ENCODE data around the gene EREG. TPM values are rescaled to one million over a fixed set of nuclear protein-coding genes. Genes with fewer than 3 reads are reported as not detected.

Gene EREG
- total RNA-seq, 1 experiment from 2014 or later = 498 TPM

DNA sequence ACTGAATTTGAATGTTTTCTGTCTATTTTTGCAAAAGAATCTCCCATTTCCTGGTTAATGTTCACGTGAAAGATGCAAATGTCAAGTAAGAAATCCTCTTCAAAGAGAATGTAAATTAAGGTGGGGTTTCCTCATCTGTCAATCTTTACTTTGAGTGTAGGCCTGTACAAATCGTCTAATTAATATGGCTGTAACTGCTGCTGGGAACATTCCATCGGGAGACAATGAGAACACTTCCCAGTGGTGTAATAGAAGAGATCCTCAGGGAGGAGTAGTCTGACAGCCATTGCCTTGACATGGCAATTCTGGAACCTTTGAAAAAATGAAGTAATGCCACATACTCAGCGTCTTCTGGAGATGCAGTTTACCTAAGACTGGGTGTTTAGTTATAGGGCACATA is 3.7 kb downstream of the EREG start:
- ChIA-PET CTCF (no interaction called here), RAD21 (ENCODE audit: low non-redundant PET in 1 of 2, low total read pairs in 2 of 2, uncharacterized antibody in 2 of 2, unreplicated experiment in 2 of 2) (interaction anchor here in 1 of 2 experiments (0.6 kb wide), 1 partner anchor 9 kb away, joined by 5 read pairs; no protein-coding TSS in a partner anchor)
- peaks cover 7 to 47% of the 10 kb centered on the region in 2 experiments; a peak in 3 of 4 replicates for H3K36me3 ChIP-seq (ENCODE audit: control insufficient read depth in 1 of 2, insufficient read depth in 2 of 2, low read length in 2 of 2)

DNA sequence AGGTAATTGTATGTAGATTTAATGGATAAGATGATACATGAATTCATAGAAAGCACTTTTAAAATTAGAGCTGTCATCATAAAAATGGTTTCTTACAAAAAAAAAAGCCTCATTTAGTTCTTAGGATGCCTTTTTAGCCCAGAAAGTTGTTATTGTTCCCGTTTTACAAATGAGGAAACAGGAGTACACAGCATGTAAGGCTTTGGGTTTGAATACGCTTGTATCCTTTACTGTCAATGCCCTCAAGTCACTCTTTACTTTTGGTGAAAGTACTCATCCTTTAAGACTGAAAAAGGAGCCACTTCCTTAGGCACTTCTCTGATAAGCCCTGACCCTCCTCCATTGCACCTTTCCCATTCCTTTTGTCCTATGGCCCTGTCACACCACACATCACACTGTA is 4.9 kb downstream of the EREG start:
- intact Hi-C loops (cut with micrococcal nuclease) = loop anchor here (5.0 kb wide), 2 partner anchors 77 to 422 kb away; partner anchors contain the start of genes AREG and BTC
- Histone ChIP-seq H3K79me2 (ENCODE audit: insufficient read depth, low read length) (peaks cover 100% of the 10 kb centered on the region), H2AFZ (ENCODE audit: low read depth, low read length, poor library complexity, severe bottlenecking) (no peak overlapping the region), H3K4me1 (ENCODE audit: control insufficient read depth in 1 of 2, insufficient read depth in 2 of 2, low read length in 2 of 2) (peaks cover 76 to 93% of the 10 kb centered on the region in 2 experiments), H3K9ac (ENCODE audit: low read length) (peak overlapping the region; percentile 94), H3K4me2 (ENCODE audit: low read length) (peak overlapping the region; percentile 84), H3K36me3 (ENCODE audit: control insufficient read depth in 1 of 2, insufficient read depth in 2 of 2, low read length in 2 of 2) (peaks cover 7 to 53% of the 10 kb centered on the region in 2 experiments; a peak in 3 of 4 replicates), H3K27ac (ENCODE audit: low read depth, low read length) (peak overlapping the region; percentile 94), H3K9me3 (ENCODE audit: control insufficient read depth in 1 of 2, insufficient read depth in 1 of 2, low read depth in 1 of 2, low read length in 2 of 2) (no peaks in the 10 kb centered on the region), H3K4me3 (replicated peaks in 1 of 2; ENCODE audit: low read depth in 1 of 2, low read length in 2 of 2) (no peak overlapping the region; a peak in 1 of 4 replicates), H4K20me1 (ENCODE audit: insufficient read depth) (peaks cover 8% of the 10 kb centered on the region; the same call in 1 of the 2 replicates), H3K27me3 (ENCODE audit: insufficient read depth, low read length) (no peaks in the 10 kb centered on the region), H3K9me2 (ENCODE audit: insufficient read depth) (no peaks in the 10 kb centered on the region)
- ChIA-PET CTCF (interaction anchor here (0.8 to 2.0 kb wide), 4 partner anchors 11 to 306 kb away, joined by 3 to 4 read pairs (median 3); no protein-coding TSS in a partner anchor), RAD21 (ENCODE audit: low non-redundant PET in 1 of 2, low total read pairs in 2 of 2, uncharacterized antibody in 2 of 2, unreplicated experiment in 2 of 2) (no interaction called here), POLR2A (interaction anchor here (0.6 to 3.5 kb wide), 12 partner anchors 9 to 306 kb away, joined by 3 to 17 read pairs (median 5); partner anchors contain the start of gene AREG)
- no peak for DNase-seq (ENCODE audit: low read depth, low spot score)
- no peak for TF ChIP-seq SP1 (IDR thresholded peaks at IDR 0.05; ENCODE audit: low read depth)
- peak; percentile 77 for TF ChIP-seq POLR2AphosphoS5 (IDR thresholded peaks at IDR 0.05; ENCODE audit: low read depth, low read length)
- TF ChIP-seq, protein P1, sequence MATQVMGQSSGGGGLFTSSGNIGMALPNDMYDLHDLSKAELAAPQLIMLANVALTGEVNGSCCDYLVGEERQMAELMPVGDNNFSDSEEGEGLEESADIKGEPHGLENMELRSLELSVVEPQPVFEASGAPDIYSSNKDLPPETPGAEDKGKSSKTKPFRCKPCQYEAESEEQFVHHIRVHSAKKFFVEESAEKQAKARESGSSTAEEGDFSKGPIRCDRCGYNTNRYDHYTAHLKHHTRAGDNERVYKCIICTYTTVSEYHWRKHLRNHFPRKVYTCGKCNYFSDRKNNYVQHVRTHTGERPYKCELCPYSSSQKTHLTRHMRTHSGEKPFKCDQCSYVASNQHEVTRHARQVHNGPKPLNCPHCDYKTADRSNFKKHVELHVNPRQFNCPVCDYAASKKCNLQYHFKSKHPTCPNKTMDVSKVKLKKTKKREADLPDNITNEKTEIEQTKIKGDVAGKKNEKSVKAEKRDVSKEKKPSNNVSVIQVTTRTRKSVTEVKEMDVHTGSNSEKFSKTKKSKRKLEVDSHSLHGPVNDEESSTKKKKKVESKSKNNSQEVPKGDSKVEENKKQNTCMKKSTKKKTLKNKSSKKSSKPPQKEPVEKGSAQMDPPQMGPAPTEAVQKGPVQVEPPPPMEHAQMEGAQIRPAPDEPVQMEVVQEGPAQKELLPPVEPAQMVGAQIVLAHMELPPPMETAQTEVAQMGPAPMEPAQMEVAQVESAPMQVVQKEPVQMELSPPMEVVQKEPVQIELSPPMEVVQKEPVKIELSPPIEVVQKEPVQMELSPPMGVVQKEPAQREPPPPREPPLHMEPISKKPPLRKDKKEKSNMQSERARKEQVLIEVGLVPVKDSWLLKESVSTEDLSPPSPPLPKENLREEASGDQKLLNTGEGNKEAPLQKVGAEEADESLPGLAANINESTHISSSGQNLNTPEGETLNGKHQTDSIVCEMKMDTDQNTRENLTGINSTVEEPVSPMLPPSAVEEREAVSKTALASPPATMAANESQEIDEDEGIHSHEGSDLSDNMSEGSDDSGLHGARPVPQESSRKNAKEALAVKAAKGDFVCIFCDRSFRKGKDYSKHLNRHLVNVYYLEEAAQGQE (IDR thresholded peaks at IDR 0.05; ENCODE audit: low read depth) = no peak
- no peak for TF ChIP-seq POLR2A (IDR thresholded peaks at IDR 0.05; ENCODE audit: borderline replicate concordance, extremely low read depth, insufficient read depth, insufficient read length)
- TF ChIP-seq, protein P2, sequence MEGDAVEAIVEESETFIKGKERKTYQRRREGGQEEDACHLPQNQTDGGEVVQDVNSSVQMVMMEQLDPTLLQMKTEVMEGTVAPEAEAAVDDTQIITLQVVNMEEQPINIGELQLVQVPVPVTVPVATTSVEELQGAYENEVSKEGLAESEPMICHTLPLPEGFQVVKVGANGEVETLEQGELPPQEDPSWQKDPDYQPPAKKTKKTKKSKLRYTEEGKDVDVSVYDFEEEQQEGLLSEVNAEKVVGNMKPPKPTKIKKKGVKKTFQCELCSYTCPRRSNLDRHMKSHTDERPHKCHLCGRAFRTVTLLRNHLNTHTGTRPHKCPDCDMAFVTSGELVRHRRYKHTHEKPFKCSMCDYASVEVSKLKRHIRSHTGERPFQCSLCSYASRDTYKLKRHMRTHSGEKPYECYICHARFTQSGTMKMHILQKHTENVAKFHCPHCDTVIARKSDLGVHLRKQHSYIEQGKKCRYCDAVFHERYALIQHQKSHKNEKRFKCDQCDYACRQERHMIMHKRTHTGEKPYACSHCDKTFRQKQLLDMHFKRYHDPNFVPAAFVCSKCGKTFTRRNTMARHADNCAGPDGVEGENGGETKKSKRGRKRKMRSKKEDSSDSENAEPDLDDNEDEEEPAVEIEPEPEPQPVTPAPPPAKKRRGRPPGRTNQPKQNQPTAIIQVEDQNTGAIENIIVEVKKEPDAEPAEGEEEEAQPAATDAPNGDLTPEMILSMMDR (IDR thresholded peaks at IDR 0.05 in 2 of 3, conservative IDR thresholded peaks at IDR 0.05 in 1 of 3; ENCODE audit: borderline replicate concordance in 1 of 3, insufficient read depth in 1 of 3, low read depth in 2 of 3, low read length in 2 of 3) = no peak
- TF ChIP-seq ZNF274 (IDR thresholded peaks at IDR 0.05; ENCODE audit: low read depth, low read length) = no peak
- no TSS peak for BruUV-seq (replicated peaks)
- no peak for ATAC-seq

More for the DNA sequence above, 3.7 kb downstream of the EREG start:
- Histone ChIP-seq H2AFZ (ENCODE audit: low read depth, low read length, poor library complexity, severe bottlenecking) (no peak overlapping the region), H3K27ac (ENCODE audit: low read depth, low read length) (peak overlapping the region; percentile 94), H3K9ac (ENCODE audit: low read length) (peak overlapping the region; percentile 94), H3K4me2 (ENCODE audit: low read length) (peak overlapping the region; percentile 84), H3K79me2 (ENCODE audit: insufficient read depth, low read length) (peaks cover 100% of the 10 kb centered on the region), H3K4me1 (ENCODE audit: control insufficient read depth in 1 of 2, insufficient read depth in 2 of 2, low read length in 2 of 2) (peaks cover 69 to 93% of the 10 kb centered on the region in 2 experiments), H3K9me2 (ENCODE audit: insufficient read depth) (no peaks in the 10 kb centered on the region), H4K20me1 (ENCODE audit: insufficient read depth) (peaks cover 8% of the 10 kb centered on the region; the same call in 1 of the 2 replicates), H3K9me3 (ENCODE audit: control insufficient read depth in 1 of 2, insufficient read depth in 1 of 2, low read depth in 1 of 2, low read length in 2 of 2) (no peaks in the 10 kb centered on the region), H3K27me3 (ENCODE audit: insufficient read depth, low read length) (no peaks in the 10 kb centered on the region), H3K4me3 (replicated peaks in 1 of 2; ENCODE audit: low read depth in 1 of 2, low read length in 2 of 2) (peak overlapping the region in 1 of 2 experiments; percentile 91; a peak in 1 of 4 replicates)
- ATAC-seq (no peak), DNase-seq (ENCODE audit: low read depth, low spot score) (no peak)
- no TSS peak for BruUV-seq (replicated peaks)
- no peak for TF ChIP-seq ELF1 (IDR thresholded peaks at IDR 0.05; ENCODE audit: borderline replicate concordance, low read depth)
- TF ChIP-seq POLR2AphosphoS5 (IDR thresholded peaks at IDR 0.05; ENCODE audit: low read depth, low read length) = peak; percentile 73
- POLR2A ChIA-PET = interaction anchor here (0.6 to 1.9 kb wide), 7 partner anchors 48 to 299 kb away, joined by 3 to 5 read pairs (median 3); partner anchors contain the start of gene AREG
- intact Hi-C loops (cut with micrococcal nuclease) = no loop called here

All from HCT116 (cell line).